ENCODE data around the gene CDK2AP2.

DNA sequence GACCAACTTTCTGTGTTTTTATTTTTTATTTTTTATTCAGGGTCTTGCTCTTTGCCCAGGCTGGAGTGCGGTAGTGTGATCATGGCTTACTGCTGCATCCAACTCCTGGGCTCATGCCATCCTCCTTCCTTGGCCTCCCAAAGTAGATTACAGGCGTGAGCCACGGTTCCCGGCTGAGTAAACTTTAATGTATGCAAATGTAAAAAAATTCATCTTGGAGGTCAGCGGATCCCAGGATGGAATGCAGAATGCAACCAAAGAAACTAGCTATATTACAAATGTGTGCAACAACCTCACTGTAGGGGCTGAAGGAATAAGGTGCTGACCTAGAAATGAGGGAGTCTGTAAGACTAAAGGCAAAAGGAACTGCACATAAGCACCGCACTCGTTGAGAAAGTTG lies 6.2 kb upstream of the CDK2AP2 start:
- TF ChIP-seq POLR2A (IDR thresholded peaks at IDR 0.05) (no peak), POLR2AphosphoS5 (IDR thresholded peaks at IDR 0.05) (no peak)
- TF ChIP-seq, protein P1, sequence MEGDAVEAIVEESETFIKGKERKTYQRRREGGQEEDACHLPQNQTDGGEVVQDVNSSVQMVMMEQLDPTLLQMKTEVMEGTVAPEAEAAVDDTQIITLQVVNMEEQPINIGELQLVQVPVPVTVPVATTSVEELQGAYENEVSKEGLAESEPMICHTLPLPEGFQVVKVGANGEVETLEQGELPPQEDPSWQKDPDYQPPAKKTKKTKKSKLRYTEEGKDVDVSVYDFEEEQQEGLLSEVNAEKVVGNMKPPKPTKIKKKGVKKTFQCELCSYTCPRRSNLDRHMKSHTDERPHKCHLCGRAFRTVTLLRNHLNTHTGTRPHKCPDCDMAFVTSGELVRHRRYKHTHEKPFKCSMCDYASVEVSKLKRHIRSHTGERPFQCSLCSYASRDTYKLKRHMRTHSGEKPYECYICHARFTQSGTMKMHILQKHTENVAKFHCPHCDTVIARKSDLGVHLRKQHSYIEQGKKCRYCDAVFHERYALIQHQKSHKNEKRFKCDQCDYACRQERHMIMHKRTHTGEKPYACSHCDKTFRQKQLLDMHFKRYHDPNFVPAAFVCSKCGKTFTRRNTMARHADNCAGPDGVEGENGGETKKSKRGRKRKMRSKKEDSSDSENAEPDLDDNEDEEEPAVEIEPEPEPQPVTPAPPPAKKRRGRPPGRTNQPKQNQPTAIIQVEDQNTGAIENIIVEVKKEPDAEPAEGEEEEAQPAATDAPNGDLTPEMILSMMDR (IDR thresholded peaks at IDR 0.05), result no peak
